Astrocyte (in vitro differentiated cells and primary cell): ENCODE measurements around the gene CTIF. TPM values are rescaled to one million over a fixed set of nuclear protein-coding genes. Genes with fewer than 3 reads are reported as not detected.

Experiments
- DNase-seq: peaks from one replicate; pipeline ENCODE4 v3.0.0-alpha.2; 2010; ENCODE audit warnings: low read depth
- FAIRE-seq: peaks from 2 replicates; lab custom pipeline; 2011; peaks lifted over from hg19 to GRCh38; lab: Jason Lieb, UNC
- H2AFZ ChIP-seq: 2 replicates; pipeline ENCODE4 v1.6.0; 2012; ENCODE audit warnings: low read depth, low read length, inconsistent platforms
- H3K27ac ChIP-seq: 2 replicates; pipeline ENCODE4 v1.5.1; 2011; ENCODE audit warnings: low read depth, low read length, inconsistent platforms
- H3K27me3 ChIP-seq: 2 replicates; pipeline ENCODE4 v1.6.0; 2011; ENCODE audit warnings: low read length, inconsistent platforms; ENCODE audit not compliant: insufficient read depth
- H3K36me3 ChIP-seq: 2 replicates; pipeline ENCODE4 v1.5.1; 2011; ENCODE audit warnings: low read length, inconsistent platforms; ENCODE audit not compliant: insufficient read depth
- H3K4me1 ChIP-seq: 2 replicates; pipeline ENCODE4 v1.5.1; 2011; ENCODE audit warnings: low read length, inconsistent platforms; ENCODE audit not compliant: insufficient read depth
- H3K4me2 ChIP-seq: 2 replicates; pipeline ENCODE4 v1.6.0; 2012; ENCODE audit warnings: low read length, inconsistent platforms
- H3K4me3 ChIP-seq: 2 replicates; pipeline ENCODE4 v1.5.1; 2011; ENCODE audit warnings: low read depth, mild to moderate bottlenecking, low read length, inconsistent platforms; ENCODE audit not compliant: insufficient read depth
- H3K79me2 ChIP-seq: 2 replicates; pipeline ENCODE4 v1.6.0; 2012; ENCODE audit warnings: mild to moderate bottlenecking, low read length, inconsistent platforms; ENCODE audit not compliant: insufficient read depth
- H3K9ac ChIP-seq: 2 replicates; pipeline ENCODE4 v1.6.0; 2012; ENCODE audit warnings: mild to moderate bottlenecking, low read length, inconsistent platforms
- H3K9me3 ChIP-seq: 2 replicates; pipeline ENCODE4 v1.5.1; 2012; ENCODE audit warnings: low read depth, mild to moderate bottlenecking, low read length, inconsistent platforms; ENCODE audit not compliant: insufficient read depth
- H4K20me1 ChIP-seq: 2 replicates; pipeline ENCODE4 v1.6.0; 2012; ENCODE audit warnings: low read length, inconsistent platforms; ENCODE audit not compliant: insufficient read depth
- H3K27ac Mint-ChIP-seq: one replicate; pipeline ENCODE4 v1.8.0; 2021; ENCODE audit warnings: mild to moderate bottlenecking, mixed read lengths; ENCODE audit not compliant: unreplicated experiment
- H3K27me3 Mint-ChIP-seq: one replicate; pipeline ENCODE4 v1.8.0; 2021; ENCODE audit warnings: low read depth, mixed read lengths; ENCODE audit not compliant: unreplicated experiment
- H3K36me3 Mint-ChIP-seq: one replicate; pipeline ENCODE4 v1.8.0; 2021; ENCODE audit warnings: low read depth, mixed read lengths; ENCODE audit not compliant: unreplicated experiment
- H3K4me1 Mint-ChIP-seq: one replicate; pipeline ENCODE4 v1.8.0; 2021; ENCODE audit warnings: low read depth, mixed read lengths; ENCODE audit not compliant: unreplicated experiment
- H3K4me3 Mint-ChIP-seq: one replicate; pipeline ENCODE4 v1.8.0; 2021; ENCODE audit warnings: mild to moderate bottlenecking, moderate library complexity, mixed read lengths; ENCODE audit not compliant: unreplicated experiment
- H3K9me3 Mint-ChIP-seq: one replicate; pipeline ENCODE4 v1.8.0; 2021; ENCODE audit warnings: mild to moderate bottlenecking, mixed read lengths; ENCODE audit not compliant: unreplicated experiment
- CTCF ChIP-seq: IDR thresholded peaks from 2 replicates; pipeline ENCODE4 v1.5.1; 2011; ENCODE audit warnings: low read depth, mild to moderate bottlenecking, inconsistent platforms, low read length, moderate library complexity; ENCODE audit not compliant: insufficient read depth
- EZH2 ChIP-seq: IDR thresholded peaks from 2 replicates; pipeline ENCODE4 v1.6.1; 2012; ENCODE audit warnings: mild to moderate bottlenecking, low read length, inconsistent platforms; ENCODE audit not compliant: insufficient read depth
- total RNA-seq: library from RNA; stranded (reverse); gene quantifications from 2 replicates; pipeline ENCODE4 v1.2.1, GENCODE V29; 2021

The CTIF gene
- total RNA-seq, 1 donor from 2014 or later, result 101 TPM

- Mint-ChIP-seq H3K36me3 (peaks cover 18% of the 10 kb centered on the region), H3K4me3 (no peak overlapping the region), H3K27me3 (no peaks in the 10 kb centered on the region), H3K9me3 (no peaks in the 10 kb centered on the region), H3K4me1 (peaks cover 39% of the 10 kb centered on the region), H3K27ac (no peak overlapping the region)
- no peak for TF ChIP-seq EZH2
- TF ChIP-seq CTCF, result no peak
- peaks cover 88% of the 10 kb centered on the region for H4K20me1 ChIP-seq
- DNase-seq, result no peak
- no peak for FAIRE-seq
- no peak overlapping the region for H3K9ac ChIP-seq
- H3K27ac ChIP-seq, result no peak overlapping the region
- no peak overlapping the region for H2AFZ ChIP-seq
- H3K9me3 ChIP-seq, result no peaks in the 10 kb centered on the region
- H3K4me1 ChIP-seq, result peaks cover 27% of the 10 kb centered on the region
- H3K4me2 ChIP-seq, result no peak overlapping the region
- H3K79me2 ChIP-seq, result peaks cover 82% of the 10 kb centered on the region
- no peak overlapping the region for H3K4me3 ChIP-seq
- no peaks in the 10 kb centered on the region for H3K36me3 ChIP-seq
- H3K27me3 ChIP-seq, result no peaks in the 10 kb centered on the region
Observed at GRCh38 chr18:48602759-48603390, 64.0 kb downstream of the CTIF start.

- Histone ChIP-seq H3K4me1 (peaks cover 28% of the 10 kb centered on the region), H3K9me3 (no peaks in the 10 kb centered on the region), H2AFZ (no peak overlapping the region), H4K20me1 (peaks cover 88% of the 10 kb centered on the region), H3K36me3 (no peaks in the 10 kb centered on the region), H3K4me3 (no peak overlapping the region), H3K27ac (no peak overlapping the region), H3K79me2 (peaks cover 80% of the 10 kb centered on the region), H3K27me3 (no peaks in the 10 kb centered on the region), H3K4me2 (no peak overlapping the region), H3K9ac (no peak overlapping the region)
- peak; percentile 24 for DNase-seq
- H3K4me1 Mint-ChIP-seq, result peaks cover 43% of the 10 kb centered on the region
- H3K27ac Mint-ChIP-seq, result no peak overlapping the region
- no peaks in the 10 kb centered on the region for H3K9me3 Mint-ChIP-seq
- no peaks in the 10 kb centered on the region for H3K27me3 Mint-ChIP-seq
- peaks cover 18% of the 10 kb centered on the region for H3K36me3 Mint-ChIP-seq
- TF ChIP-seq EZH2, result no peak
- peak; percentile 13 for TF ChIP-seq CTCF
- no peak for FAIRE-seq
- no peak overlapping the region for H3K4me3 Mint-ChIP-seq
Observed at GRCh38 chr18:48605408-48605845, 66.6 kb downstream of the CTIF start.
